Measurements from ENCODE around the gene CLN5. TPM values are rescaled to one million over a fixed set of nuclear protein-coding genes. Genes with fewer than 3 reads are reported as not detected.
A peak's percentile ranks its signal among the peaks of the same experiment; 100 is the strongest.

The CLN5 gene
- total and polyA plus RNA-seq, 12 donors = 10.5 to 22.3 (median 15.2) TPM

GRCh38 chr13:77031656-77032243 lies 39.9 kb downstream of the CLN5 start:
- no peaks in the 10 kb centered on the region for H3K9me3 ChIP-seq
- H3K4me1 ChIP-seq = peaks cover 0 to 23% (median 16%) of the 10 kb centered on the region in 9 donors
- DNase-seq (no peak), ATAC-seq (no peak)
- H3K27me3 ChIP-seq = no peaks in the 10 kb centered on the region
- TF ChIP-seq CTCF (IDR thresholded peaks at IDR 0.05) = no peak
- intact Hi-C loops (cut with DNase I) = no loop called here
- WGBS, 2 donors = 91 to 96% methylated on average over 6 of the region's 6 CpGs
- H3K4me3 ChIP-seq = no peak overlapping the region
- H3K36me3 ChIP-seq = no peaks in the 10 kb centered on the region
- no peak overlapping the region for H3K27ac ChIP-seq

GRCh38 chr13:77033717-77034302 lies 41.9 kb downstream of the CLN5 start:
- DNase-seq (no peak), ATAC-seq (no peak)
- Histone ChIP-seq H3K27ac (no peak overlapping the region), H3K36me3 (no peaks in the 10 kb centered on the region), H3K9me3 (no peaks in the 10 kb centered on the region), H3K4me3 (no peak overlapping the region), H3K27me3 (no peaks in the 10 kb centered on the region), H3K4me1 (peaks cover 0 to 11% (median 5%) of the 10 kb centered on the region in 9 donors)
- 93 to 98% methylated on average over 4 of the region's 4 CpGs for WGBS, 2 donors
- intact Hi-C loops (cut with DNase I) = no loop called here
- TF ChIP-seq CTCF (IDR thresholded peaks at IDR 0.05) = no peak

GRCh38 chr13:77034881-77035280 lies 43.0 kb downstream of the CLN5 start:
- peaks cover 0 to 11% (median 5%) of the 10 kb centered on the region in 9 donors for H3K4me1 ChIP-seq
- intact Hi-C loops (cut with DNase I) = no loop called here
- ATAC-seq (no peak), DNase-seq (no peak)
- H3K27me3 ChIP-seq = no peaks in the 10 kb centered on the region
- no peak overlapping the region for H3K4me3 ChIP-seq
- TF ChIP-seq CTCF (IDR thresholded peaks at IDR 0.05) = no peak
- WGBS, 2 donors = 94% methylated on average over 5 of the region's 5 CpGs
- H3K27ac ChIP-seq = no peak overlapping the region
- no peaks in the 10 kb centered on the region for H3K9me3 ChIP-seq
- no peaks in the 10 kb centered on the region for H3K36me3 ChIP-seq

- 21 to 30% methylated on average over 1 of the region's 1 CpG for WGBS, 2 donors
- TF ChIP-seq CTCF (IDR thresholded peaks at IDR 0.05) = no peak
- no peak overlapping the region for H3K27ac ChIP-seq
Measured at GRCh38 chr13:77036279-77036678, 44.4 kb downstream of the CLN5 start.

More at GRCh38 chr13:77036279-77036678, 44.4 kb downstream of the CLN5 start:
- Histone ChIP-seq H3K9me3 (no peaks in the 10 kb centered on the region), H3K4me1 (peaks cover 0 to 10% (median 5%) of the 10 kb centered on the region in 9 donors), H3K27me3 (no peaks in the 10 kb centered on the region), H3K4me3 (no peak overlapping the region), H3K36me3 (no peaks in the 10 kb centered on the region)
- intact Hi-C loops (cut with DNase I) = no loop called here
- no peak for DNase-seq
- ATAC-seq = peak in 1 of 8 donors; percentile 34

All from heart right ventricle (tissue), 16 donors.